ENCODE results near the gene GPR61. TPM values are rescaled to one million over a fixed set of nuclear protein-coding genes. Genes with fewer than 3 reads are reported as not detected.

Gene GPR61
- total and polyA plus RNA-seq, 9 of the 15 experiments (the other 6 are each of a cell fraction or from before 2014, with no cell fraction given), result 0.04 to 1.1 (median 0.25) TPM; not detected in 4

DNA sequence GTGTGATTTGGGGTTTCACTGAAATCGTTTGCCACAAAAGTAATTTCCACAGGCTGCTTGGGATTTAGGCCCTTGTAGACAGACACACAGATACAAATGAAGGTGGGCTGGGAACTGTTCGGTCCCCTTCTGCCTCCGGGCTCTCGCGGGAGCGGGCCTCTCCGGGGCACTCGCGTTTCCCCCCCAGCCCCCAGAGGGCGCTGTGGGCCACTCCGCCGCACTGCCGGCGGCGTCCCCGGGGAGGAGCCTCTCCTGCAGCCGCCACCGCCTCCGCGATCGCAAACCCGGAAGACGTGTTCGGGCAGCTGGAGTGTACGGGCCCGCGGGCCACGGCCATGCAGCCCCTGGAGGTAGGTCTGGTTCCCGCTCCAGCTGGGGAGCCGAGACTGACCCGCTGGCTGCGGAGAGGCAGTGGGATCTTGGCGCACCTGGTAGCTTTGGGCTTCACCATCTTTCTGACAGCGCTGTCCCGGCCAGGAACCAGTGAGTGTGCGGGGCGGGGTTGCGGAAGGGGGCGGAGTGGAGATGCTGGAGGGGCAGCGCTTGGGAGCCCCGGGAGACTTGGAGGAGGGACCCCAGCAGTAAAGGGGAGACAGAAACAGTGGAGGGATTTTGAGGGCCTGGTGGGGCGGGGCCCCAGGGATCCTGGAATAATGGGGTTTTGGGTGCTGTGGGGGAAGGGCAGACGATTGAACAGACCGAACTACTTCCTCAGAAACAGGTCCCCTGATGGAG, 45.7 kb upstream of the GPR61 start, which contains the start of gene CYB561D1 (continued):
- TF ChIP-seq, protein P1, sequence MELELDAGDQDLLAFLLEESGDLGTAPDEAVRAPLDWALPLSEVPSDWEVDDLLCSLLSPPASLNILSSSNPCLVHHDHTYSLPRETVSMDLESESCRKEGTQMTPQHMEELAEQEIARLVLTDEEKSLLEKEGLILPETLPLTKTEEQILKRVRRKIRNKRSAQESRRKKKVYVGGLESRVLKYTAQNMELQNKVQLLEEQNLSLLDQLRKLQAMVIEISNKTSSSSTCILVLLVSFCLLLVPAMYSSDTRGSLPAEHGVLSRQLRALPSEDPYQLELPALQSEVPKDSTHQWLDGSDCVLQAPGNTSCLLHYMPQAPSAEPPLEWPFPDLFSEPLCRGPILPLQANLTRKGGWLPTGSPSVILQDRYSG (tag; conservative IDR thresholded peaks at IDR 0.05; ENCODE audit: low read depth), result no peak
- TF ChIP-seq, protein P2, sequence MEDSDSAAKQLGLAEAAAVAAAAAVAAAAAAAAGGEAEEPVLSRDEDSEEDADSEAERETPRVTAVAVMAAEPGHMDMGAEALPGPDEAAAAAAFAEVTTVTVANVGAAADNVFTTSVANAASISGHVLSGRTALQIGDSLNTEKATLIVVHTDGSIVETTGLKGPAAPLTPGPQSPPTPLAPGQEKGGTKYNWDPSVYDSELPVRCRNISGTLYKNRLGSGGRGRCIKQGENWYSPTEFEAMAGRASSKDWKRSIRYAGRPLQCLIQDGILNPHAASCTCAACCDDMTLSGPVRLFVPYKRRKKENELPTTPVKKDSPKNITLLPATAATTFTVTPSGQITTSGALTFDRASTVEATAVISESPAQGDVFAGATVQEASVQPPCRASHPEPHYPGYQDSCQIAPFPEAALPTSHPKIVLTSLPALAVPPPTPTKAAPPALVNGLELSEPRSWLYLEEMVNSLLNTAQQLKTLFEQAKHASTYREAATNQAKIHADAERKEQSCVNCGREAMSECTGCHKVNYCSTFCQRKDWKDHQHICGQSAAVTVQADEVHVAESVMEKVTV (CRISPR knock-in tag; IDR thresholded peaks at IDR 0.05), result peak; percentile 64
- TF ChIP-seq, protein P3, sequence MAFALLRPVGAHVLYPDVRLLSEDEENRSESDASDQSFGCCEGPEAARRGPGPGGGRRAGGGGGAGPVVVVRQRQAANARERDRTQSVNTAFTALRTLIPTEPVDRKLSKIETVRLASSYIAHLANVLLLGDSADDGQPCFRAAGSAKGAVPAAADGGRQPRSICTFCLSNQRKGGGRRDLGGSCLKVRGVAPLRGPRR (CRISPR knock-in tag; IDR thresholded peaks at IDR 0.05), result no peak
- no peak for TF ChIP-seq BMI1 (IDR thresholded peaks at IDR 0.05; ENCODE audit: low read length)
- no peak for TF ChIP-seq RBM17 (IDR thresholded peaks at IDR 0.05; ENCODE audit: borderline replicate concordance, low read depth, low read length)
- TF ChIP-seq MEF2D (tag; conservative IDR thresholded peaks at IDR 0.05; ENCODE audit: low read depth), result no peak
- no peak for TF ChIP-seq ZNF77 (CRISPR knock-in tag; IDR thresholded peaks at IDR 0.05)
- TF ChIP-seq PRPF4 (IDR thresholded peaks at IDR 0.05; ENCODE audit: insufficient read depth, low read depth, low read length, poor library complexity, severe bottlenecking), result no peak
- no peak for TF ChIP-seq STAG1 (CRISPR knock-in tag; IDR thresholded peaks at IDR 0.05; ENCODE audit: borderline replicate concordance)
- TF ChIP-seq ZNF518B (CRISPR knock-in tag; IDR thresholded peaks at IDR 0.05), result no peak
- TF ChIP-seq MCM2 (IDR thresholded peaks at IDR 0.05; ENCODE audit: low read depth), result no peak
- no peak for TF ChIP-seq ZNF347 (CRISPR knock-in tag; IDR thresholded peaks at IDR 0.05; ENCODE audit: low read depth)
- TF ChIP-seq ZNF146 (CRISPR knock-in tag; IDR thresholded peaks at IDR 0.05; ENCODE audit: unreplicated experiment), result no peak
- no peak for TF ChIP-seq IRF2 (CRISPR knock-in tag; IDR thresholded peaks at IDR 0.05)
- TF ChIP-seq, protein P4, sequence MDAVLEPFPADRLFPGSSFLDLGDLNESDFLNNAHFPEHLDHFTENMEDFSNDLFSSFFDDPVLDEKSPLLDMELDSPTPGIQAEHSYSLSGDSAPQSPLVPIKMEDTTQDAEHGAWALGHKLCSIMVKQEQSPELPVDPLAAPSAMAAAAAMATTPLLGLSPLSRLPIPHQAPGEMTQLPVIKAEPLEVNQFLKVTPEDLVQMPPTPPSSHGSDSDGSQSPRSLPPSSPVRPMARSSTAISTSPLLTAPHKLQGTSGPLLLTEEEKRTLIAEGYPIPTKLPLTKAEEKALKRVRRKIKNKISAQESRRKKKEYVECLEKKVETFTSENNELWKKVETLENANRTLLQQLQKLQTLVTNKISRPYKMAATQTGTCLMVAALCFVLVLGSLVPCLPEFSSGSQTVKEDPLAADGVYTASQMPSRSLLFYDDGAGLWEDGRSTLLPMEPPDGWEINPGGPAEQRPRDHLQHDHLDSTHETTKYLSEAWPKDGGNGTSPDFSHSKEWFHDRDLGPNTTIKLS (IDR thresholded peaks at IDR 0.05; ENCODE audit: borderline replicate concordance, low read depth), result peak; percentile 89
- no peak; the same call in 1 of the 2 replicates for TF ChIP-seq MBD2 (IDR thresholded peaks at IDR 0.05; ENCODE audit: borderline replicate concordance, low read depth)
- no peak for TF ChIP-seq CHD4 (IDR thresholded peaks at IDR 0.05; ENCODE audit: insufficient read depth, insufficient replicate concordance, low read depth, low read length, poor library complexity, severe bottlenecking)

Data from K562 (cell line).